ENCODE measurements around the gene MBLAC1. TPM values are rescaled to one million over a fixed set of nuclear protein-coding genes. Genes with fewer than 3 reads are reported as not detected.
A peak's percentile ranks its signal among the peaks of the same experiment; 100 is the strongest.

Gene MBLAC1
- total and polyA plus RNA-seq, 5 donors, result 3.0 to 4.6 (median 4.1) TPM

DNA sequence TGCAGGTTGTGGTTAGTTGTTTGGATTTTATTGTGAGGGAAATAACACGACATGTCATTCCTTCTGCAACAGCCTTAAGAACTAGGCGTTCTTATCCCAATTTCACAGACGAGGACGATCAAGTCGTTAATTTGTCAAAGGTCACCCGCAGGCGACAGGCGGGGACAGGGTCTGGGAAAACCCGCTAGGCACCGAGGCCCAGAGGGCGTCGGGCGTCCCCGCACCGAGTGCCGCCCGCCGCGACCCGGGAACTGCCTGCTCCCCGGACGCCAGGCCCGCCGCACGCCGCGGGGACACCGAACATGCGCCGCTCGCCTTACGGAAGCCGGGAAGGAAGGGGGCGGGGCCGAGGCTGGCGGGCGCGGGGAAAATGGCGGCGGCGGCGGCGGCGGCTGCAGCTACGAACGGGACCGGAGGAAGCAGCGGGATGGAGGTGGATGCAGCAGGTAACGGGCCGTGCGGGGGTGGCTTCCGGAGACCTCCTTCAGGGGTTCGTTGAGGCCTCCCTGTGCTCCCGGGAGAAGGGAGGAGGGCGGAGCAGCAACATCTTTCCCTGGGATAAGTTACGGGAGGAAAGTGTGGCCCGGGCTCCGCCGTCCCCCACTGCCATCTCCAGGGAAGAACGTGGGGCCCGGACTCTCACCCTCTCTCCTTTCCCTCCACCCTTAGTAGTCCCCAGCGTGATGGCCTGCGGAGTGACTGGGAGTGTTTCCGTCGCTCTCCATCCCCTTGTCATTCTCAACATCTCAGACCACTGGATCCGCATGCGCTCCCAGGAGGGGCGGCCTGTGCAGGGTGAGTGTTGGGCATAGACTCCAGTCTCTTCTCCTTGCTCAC is 37.9 kb upstream of the MBLAC1 start, which contains the start of gene COPS6:
Gene COPS6 (plus strand): TSS at position 349 of the 837 bp plus-strand sequence. CDS start 22 bp downstream, at position 371.
- peak within 1 kb of the TSS; percentile 71 for H3K27ac ChIP-seq (ENCODE audit: low read length)
- no peaks in the 10 kb centered on the region for H3K27me3 ChIP-seq (ENCODE audit: control insufficient read depth, insufficient read depth)
- H3K9me3 ChIP-seq (ENCODE audit: control insufficient read depth, low read length), result no peaks in the 10 kb centered on the region
- under 1% methylated on average over 68 of the region's 68 CpGs for WGBS
- intact Hi-C loops (cut with DNase I), result loop anchor here in 2 of 4 donors (10.0 kb wide), 1 partner anchor 94 kb away; no protein-coding TSS in a partner anchor
- H3K4me3 ChIP-seq (ENCODE audit: low read length), result peak within 1 kb of the TSS; percentile 79
- DNase-seq (peak; percentile 86 to 96 (median 94)), ATAC-seq (peak; percentile 85 to 86)
- peaks cover 3% of the 10 kb centered on the region for H3K4me1 ChIP-seq (ENCODE audit: control insufficient read depth, insufficient read depth, low read length)

DNA sequence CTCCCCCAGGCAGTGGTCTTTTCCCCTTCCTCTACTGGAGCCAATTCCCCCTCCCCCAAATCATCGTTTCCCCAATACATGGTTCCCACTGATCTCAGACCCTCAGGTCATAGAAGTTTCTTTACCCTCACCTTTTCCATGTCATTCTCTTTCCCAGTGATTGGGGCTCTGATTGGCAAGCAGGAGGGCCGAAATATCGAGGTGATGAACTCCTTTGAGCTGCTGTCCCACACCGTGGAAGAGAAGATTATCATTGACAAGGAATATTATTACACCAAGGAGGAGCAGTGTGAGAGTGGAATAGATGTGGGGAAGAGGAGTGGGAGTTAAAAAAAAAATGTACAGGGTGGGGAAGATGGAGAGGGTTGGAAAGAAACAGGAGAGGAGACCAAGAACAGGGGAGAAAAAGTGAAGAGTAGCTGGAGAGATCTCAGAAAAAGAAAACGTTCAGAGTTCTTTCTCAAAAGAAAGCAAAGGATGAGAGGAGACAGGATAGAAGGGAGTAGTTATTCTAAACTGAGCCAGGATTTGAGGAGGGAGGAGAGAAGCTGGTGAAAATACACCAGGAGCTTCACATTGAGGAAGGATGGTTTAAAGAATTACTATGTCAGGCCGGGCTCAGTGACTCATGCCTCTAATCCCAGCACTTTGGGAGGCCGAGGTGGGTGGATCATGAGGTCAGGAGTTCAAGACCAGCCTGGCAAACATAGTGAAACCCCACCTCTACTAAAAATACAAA is 37.1 kb upstream of the MBLAC1 start:
- ATAC-seq (no peak), DNase-seq (no peak)
- intact Hi-C loops (cut with DNase I), result loop anchor here in 2 of 4 donors (10.0 kb wide), 1 partner anchor 95 kb away; no protein-coding TSS in a partner anchor
- peak overlapping the region; percentile 79 for H3K4me3 ChIP-seq (ENCODE audit: low read length)
- H3K27me3 ChIP-seq (ENCODE audit: control insufficient read depth, insufficient read depth), result no peaks in the 10 kb centered on the region
- no peaks in the 10 kb centered on the region for H3K9me3 ChIP-seq (ENCODE audit: control insufficient read depth, low read length)
- WGBS, result 31% methylated on average over 7 of the region's 7 CpGs
- H3K27ac ChIP-seq (ENCODE audit: low read length), result no peak overlapping the region
- H3K4me1 ChIP-seq (ENCODE audit: control insufficient read depth, insufficient read depth, low read length), result peaks cover 3% of the 10 kb centered on the region

DNA sequence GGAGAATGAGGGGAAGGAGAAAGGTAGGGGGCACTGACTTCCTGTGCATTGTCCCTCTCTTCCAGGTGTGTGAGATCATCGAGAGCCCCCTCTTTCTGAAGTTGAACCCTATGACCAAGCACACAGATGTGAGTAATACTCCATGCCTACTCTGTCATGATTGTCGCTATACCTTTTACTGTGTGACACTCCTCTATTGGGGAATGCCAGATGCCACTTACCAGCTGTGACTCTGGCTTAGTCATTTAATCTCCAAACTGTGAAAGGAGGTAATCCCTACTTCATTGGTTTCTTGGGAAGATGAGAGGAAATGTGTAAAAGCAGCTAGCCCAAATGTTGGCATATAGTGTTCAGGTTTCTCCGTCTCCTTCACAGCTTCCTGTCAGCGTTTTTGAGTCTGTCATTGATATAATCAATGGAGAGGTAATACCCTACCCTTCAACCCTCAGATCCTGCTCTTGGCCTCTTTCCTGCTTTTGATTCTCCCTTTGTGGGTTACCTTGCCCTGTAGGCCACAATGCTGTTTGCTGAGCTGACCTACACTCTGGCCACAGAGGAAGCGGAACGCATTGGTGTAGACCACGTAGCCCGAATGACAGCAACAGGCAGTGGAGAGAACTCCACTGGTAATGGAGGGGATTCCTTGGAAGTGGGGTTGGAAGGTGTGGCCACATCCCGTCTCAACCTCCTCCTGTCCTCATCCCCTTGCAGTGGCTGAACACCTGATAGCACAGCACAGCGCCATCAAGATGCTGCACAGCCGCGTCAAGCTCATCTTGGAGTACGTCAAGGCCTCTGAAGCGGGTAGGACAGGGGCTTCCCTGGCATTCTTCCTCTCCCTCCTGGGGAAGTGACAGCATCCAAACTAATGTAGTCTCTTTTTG is 36.0 kb upstream of the MBLAC1 start:
- DNase-seq, result no peak
- Histone ChIP-seq H3K9me3 (ENCODE audit: control insufficient read depth, low read length) (no peaks in the 10 kb centered on the region), H3K27me3 (ENCODE audit: control insufficient read depth, insufficient read depth) (no peaks in the 10 kb centered on the region), H3K4me3 (ENCODE audit: low read length) (no peak overlapping the region), H3K27ac (ENCODE audit: low read length) (no peak overlapping the region), H3K4me1 (ENCODE audit: control insufficient read depth, insufficient read depth, low read length) (peaks cover 3% of the 10 kb centered on the region)
- intact Hi-C loops (cut with DNase I), result no loop called here
- no peak for ATAC-seq
- 87% methylated on average over 14 of the region's 14 CpGs for WGBS

DNA sequence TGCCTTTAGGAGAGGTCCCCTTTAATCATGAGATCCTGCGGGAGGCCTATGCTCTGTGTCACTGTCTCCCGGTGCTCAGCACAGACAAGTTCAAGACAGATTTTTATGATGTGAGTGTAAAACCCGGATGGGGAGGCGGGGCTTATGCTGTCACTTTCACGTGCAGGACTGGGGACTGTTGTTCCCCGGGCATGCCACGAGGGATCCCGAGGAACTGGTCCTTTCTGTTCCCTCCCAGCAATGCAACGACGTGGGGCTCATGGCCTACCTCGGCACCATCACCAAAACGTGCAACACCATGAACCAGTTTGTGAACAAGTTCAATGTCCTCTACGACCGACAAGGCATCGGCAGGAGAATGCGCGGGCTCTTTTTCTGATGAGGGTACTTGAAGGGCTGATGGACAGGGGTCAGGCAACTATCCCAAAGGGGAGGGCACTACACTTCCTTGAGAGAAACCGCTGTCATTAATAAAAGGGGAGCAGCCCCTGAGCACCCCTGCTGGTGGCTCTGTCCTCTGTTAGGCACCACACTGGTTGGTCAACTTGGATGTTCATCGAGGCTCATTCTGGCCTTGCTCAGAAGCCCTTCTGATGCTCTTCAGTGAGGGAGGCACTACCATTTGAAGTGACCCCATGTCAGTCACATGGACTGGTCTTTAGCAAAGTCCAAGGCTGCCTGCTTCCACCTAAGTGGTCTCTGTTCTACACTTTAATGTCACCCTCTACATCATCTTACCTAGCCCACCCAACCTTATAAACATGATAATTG is 35.2 kb upstream of the MBLAC1 start:
- Histone ChIP-seq H3K4me3 (ENCODE audit: low read length) (no peak overlapping the region), H3K4me1 (ENCODE audit: control insufficient read depth, insufficient read depth, low read length) (peaks cover 3% of the 10 kb centered on the region), H3K9me3 (ENCODE audit: control insufficient read depth, low read length) (no peaks in the 10 kb centered on the region), H3K27ac (ENCODE audit: low read length) (no peak overlapping the region), H3K27me3 (ENCODE audit: control insufficient read depth, insufficient read depth) (no peaks in the 10 kb centered on the region)
- DNase-seq (no peak), ATAC-seq (no peak)
- intact Hi-C loops (cut with DNase I), result no loop called here
- 65% methylated on average over 19 of the region's 19 CpGs for WGBS

DNA sequence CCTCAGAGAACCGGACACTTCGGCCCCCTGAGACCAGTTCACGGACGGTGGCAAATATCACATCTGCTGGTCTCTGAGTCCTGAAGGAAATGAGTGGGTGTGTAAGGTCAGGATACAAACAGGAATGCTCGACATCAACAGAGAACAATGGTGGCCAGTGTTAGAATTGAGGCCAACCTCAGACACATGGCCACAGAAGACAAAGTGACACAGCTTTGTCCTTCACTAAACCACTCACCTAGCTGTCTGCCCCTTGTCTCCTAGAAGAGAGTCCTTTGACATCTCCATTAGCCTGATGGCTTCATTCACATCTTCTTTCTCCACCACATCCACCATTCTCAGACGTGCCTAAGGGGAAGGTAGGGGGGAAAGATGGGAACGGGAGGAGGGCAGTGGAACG is 33.7 kb upstream of the MBLAC1 start:
- Histone ChIP-seq H3K9me3 (ENCODE audit: control insufficient read depth, low read length) (no peaks in the 10 kb centered on the region), H3K27me3 (ENCODE audit: control insufficient read depth, insufficient read depth) (no peaks in the 10 kb centered on the region), H3K4me3 (ENCODE audit: low read length) (no peak overlapping the region), H3K4me1 (ENCODE audit: control insufficient read depth, insufficient read depth, low read length) (peaks cover 3% of the 10 kb centered on the region), H3K27ac (ENCODE audit: low read length) (no peak overlapping the region)
- intact Hi-C loops (cut with DNase I), result no loop called here
- ATAC-seq, result no peak
- WGBS, result 37% methylated on average over 8 of the region's 8 CpGs
- no peak for DNase-seq

DNA sequence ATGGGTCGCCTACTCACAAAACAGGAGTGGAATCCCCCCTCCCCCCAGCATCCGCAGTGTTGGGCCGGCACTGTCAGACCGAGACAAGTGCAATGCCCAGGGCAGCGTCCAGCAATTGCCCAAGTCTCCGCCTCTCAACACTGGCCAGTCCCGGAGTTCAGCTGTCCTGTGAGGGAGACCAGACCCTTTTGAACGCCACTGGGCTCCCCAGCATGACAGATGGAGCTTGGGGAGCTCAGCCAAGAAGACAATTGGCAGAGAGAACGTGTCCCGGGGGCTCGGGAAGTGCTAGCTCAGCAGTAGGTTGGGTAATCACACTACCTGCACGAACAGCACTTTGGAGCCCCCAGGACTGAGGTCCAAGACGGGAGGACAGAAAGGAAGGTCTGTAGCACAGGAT is 33.3 kb upstream of the MBLAC1 start:
- no peaks in the 10 kb centered on the region for H3K27me3 ChIP-seq (ENCODE audit: control insufficient read depth, insufficient read depth)
- H3K4me1 ChIP-seq (ENCODE audit: control insufficient read depth, insufficient read depth, low read length), result peaks cover 3% of the 10 kb centered on the region
- no peak for ATAC-seq
- H3K9me3 ChIP-seq (ENCODE audit: control insufficient read depth, low read length), result no peaks in the 10 kb centered on the region
- H3K27ac ChIP-seq (ENCODE audit: low read length), result no peak overlapping the region
- 41% methylated on average over 13 of the region's 13 CpGs for WGBS
- intact Hi-C loops (cut with DNase I), result no loop called here
- H3K4me3 ChIP-seq (ENCODE audit: low read length), result no peak overlapping the region
- DNase-seq, result no peak

DNA sequence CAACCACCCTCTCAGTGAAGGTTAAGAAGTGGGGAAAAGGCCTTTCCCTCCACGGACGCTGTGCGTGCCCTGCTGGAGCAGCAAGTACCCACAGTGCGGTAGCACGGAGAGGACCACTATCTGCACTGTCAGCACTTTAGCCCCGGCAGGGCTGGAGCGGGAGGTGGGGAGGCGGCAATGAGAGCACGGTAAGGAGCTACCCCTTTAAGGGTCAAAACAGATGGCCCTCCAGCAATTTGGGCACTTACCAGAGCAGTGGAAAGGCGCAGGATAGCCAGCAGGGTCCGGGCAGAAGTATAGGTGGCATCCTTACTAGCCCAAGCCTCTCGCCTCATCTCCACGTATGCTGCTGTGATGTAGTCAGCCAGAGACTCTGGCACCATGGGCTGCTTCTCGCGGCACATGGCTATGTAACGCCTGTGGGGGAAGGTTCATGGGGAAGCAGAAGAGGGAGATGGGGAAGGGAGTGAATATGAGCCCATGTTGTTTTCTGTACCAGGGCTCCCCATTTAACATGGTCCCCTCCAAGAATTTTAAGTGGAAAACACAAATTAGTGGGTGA is 32.8 kb upstream of the MBLAC1 start:
- Histone ChIP-seq H3K27me3 (ENCODE audit: control insufficient read depth, insufficient read depth) (no peaks in the 10 kb centered on the region), H3K4me3 (ENCODE audit: low read length) (no peak overlapping the region), H3K9me3 (ENCODE audit: control insufficient read depth, low read length) (no peaks in the 10 kb centered on the region), H3K4me1 (ENCODE audit: control insufficient read depth, insufficient read depth, low read length) (peaks cover 3% of the 10 kb centered on the region), H3K27ac (ENCODE audit: low read length) (no peak overlapping the region)
- 76% methylated on average over 16 of the region's 16 CpGs for WGBS
- DNase-seq (no peak), ATAC-seq (peak in 1 of 2 donors; percentile 5)
- intact Hi-C loops (cut with DNase I), result no loop called here

DNA sequence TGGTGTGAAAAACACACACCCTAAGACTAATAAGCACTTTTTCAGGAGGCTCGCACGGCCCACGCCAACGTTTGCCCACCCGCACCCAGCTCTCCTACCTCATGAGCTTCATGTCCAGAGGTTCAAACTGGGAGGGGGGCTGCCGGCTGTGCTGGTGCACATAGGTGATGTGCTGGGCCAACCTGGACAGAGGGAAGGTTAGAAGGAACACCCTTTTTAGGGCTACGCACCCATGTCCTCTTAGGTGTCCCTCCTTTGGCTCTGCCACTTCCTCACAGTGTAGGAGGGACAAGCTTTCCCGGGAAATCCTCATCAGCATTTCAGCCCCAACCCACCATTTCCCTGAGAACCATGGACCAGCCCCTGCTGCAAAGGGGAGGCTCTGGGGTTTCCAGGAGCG is 31.5 kb upstream of the MBLAC1 start:
- WGBS, result 81% methylated on average over 9 of the region's 9 CpGs
- intact Hi-C loops (cut with DNase I), result no loop called here
- H3K4me1 ChIP-seq (ENCODE audit: control insufficient read depth, insufficient read depth, low read length), result peaks cover 3% of the 10 kb centered on the region
- ATAC-seq (no peak), DNase-seq (peak in 1 of 3 donors; percentile 62)
- H3K4me3 ChIP-seq (ENCODE audit: low read length), result no peak overlapping the region
- H3K27ac ChIP-seq (ENCODE audit: low read length), result no peak overlapping the region
- H3K9me3 ChIP-seq (ENCODE audit: control insufficient read depth, low read length), result no peaks in the 10 kb centered on the region
- no peaks in the 10 kb centered on the region for H3K27me3 ChIP-seq (ENCODE audit: control insufficient read depth, insufficient read depth)

DNA sequence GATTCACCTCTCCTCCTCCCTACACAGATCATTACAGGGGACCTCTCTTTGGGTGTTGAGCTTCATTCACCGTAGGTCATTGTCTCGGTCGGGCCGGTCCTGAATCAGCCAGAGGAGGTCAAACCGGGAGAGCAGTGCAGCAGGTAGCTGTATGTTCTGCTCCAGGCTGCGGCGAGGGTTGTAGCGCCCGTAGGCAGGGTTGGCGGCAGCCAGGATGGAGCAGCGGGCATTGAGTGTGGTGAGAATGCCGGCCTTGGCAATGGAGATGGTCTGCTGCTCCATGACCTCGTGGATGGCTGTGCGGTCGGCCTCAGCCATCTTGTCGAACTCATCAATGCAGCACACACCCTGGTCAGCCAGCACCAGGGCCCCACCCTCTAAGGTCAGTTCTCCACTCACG is 31.1 kb upstream of the MBLAC1 start:
- intact Hi-C loops (cut with DNase I), result no loop called here
- ATAC-seq (no peak), DNase-seq (peak in 1 of 3 donors; percentile 35)
- Histone ChIP-seq H3K4me1 (ENCODE audit: control insufficient read depth, insufficient read depth, low read length) (peaks cover 3% of the 10 kb centered on the region), H3K27ac (ENCODE audit: low read length) (no peak overlapping the region), H3K4me3 (ENCODE audit: low read length) (no peak overlapping the region), H3K9me3 (ENCODE audit: control insufficient read depth, low read length) (no peaks in the 10 kb centered on the region), H3K27me3 (ENCODE audit: control insufficient read depth, insufficient read depth) (no peaks in the 10 kb centered on the region)
- WGBS, result 90% methylated on average over 17 of the region's 17 CpGs

DNA sequence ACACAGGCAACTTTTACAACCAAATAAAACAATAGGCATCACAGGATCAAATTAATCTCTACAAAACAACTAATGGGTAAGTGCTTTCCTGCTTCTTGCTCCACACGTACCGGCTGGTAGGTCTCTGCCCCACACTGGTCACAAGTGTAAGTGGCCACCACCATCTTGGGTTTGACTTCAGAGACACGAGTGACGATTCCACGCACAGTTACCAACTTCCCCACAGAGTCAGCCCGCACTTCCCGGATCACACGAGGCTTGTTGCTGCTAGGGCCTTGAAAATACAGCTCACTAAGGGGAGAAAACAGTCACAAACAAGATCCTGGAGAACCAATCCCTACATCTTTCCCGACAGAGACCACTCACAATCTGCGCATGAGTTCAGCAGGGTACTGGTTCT is 27.9 kb upstream of the MBLAC1 start:
- H3K27ac ChIP-seq (ENCODE audit: low read length), result no peak overlapping the region

More for the DNA sequence above, 27.9 kb upstream of the MBLAC1 start:
- no peak for DNase-seq
- Histone ChIP-seq H3K4me1 (ENCODE audit: control insufficient read depth, insufficient read depth, low read length) (peaks cover 7% of the 10 kb centered on the region), H3K9me3 (ENCODE audit: control insufficient read depth, low read length) (no peaks in the 10 kb centered on the region), H3K4me3 (ENCODE audit: low read length) (no peak overlapping the region), H3K27me3 (ENCODE audit: control insufficient read depth, insufficient read depth) (no peaks in the 10 kb centered on the region)
- WGBS, result 86% methylated on average over 10 of the region's 10 CpGs
- intact Hi-C loops (cut with DNase I), result no loop called here
- no peak for ATAC-seq
